ENCODE results near the gene ATP5MC3. TPM values are rescaled to one million over a fixed set of nuclear protein-coding genes. Genes with fewer than 3 reads are reported as not detected.
"Not testable (repeated sequence)": the region's sequence is repeated elsewhere in the genome, so short reads cannot be mapped to it uniquely, and the experiment has no call there.

The ATP5MC3 gene
- total RNA-seq, result 208 and 218 TPM in 2 replicates

DNA sequence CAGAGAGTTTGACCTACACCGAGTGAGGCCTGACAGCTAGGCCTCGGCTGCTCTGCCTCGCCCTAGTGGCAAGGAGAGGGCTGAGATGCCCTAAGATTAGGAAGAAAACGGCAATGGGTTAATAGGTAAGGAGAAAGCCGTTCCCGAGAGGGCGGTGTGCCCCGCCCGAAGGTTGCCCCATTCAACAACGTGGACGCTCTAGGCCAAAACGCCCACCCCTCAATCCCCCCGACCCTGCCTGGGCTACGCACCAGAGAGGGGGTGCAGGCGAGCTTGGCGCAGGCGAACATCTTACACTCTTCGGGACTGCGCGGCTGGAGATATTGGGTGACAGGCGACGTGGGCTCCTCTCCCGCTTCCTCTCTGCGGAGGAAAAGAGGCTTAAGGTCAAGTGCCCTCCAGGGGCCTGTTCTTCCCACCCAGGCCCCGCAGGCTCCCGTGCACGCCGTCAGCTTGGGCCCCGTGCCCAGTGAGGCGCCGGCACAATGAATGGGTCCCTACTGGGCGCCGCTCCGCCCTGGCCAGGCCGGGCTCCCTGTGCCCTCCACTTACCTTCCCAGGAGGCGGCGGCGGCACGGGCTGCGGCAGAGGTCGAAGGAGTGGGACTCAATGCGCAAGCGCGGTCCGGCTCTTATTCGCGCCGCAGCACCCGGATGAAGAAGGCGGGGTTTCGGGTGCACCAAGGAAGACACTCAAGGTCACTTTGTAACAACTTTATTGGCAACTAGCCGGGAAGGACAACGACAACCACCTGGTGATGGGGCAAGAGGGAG lies at the start of gene ATP5MC3:
ATP5MC3 (minus strand) TSS at position 607 of the 773 bp plus-strand sequence; CDS start at position 290, 317 bp downstream.
- intact Hi-C loops (cut with micrococcal nuclease), result loop anchor here (1.0 to 5.0 kb wide), 9 partner anchors 8 to 820 kb away; partner anchors contain the start of genes ATF2 and WIPF1

DNA sequence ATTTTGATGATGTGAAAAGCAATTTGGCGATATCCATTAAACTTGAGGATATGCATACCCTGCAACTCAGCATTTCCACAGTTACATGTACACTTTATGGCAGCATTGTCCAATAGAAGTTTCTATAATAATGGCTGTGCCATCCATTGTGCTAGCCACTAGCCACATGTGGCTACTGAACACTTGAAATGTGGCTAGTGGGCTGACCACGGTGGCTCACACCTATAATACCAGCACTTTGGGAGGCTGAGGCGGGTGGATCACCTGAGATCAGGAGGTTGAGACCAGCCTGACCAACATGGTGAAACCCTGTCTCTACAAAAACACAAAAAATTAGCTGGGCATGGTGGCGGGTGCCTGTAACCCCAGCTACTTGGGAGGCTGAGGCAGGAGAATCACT lies 47.1 kb upstream of the ATP5MC3 start:
- intact Hi-C loops (cut with micrococcal nuclease), result not testable (repeated sequence)

- intact Hi-C loops (cut with micrococcal nuclease), result no loop called here
Observed at GRCh38 chr2:175228179-175228578, 46.7 kb upstream of the ATP5MC3 start.

DNA sequence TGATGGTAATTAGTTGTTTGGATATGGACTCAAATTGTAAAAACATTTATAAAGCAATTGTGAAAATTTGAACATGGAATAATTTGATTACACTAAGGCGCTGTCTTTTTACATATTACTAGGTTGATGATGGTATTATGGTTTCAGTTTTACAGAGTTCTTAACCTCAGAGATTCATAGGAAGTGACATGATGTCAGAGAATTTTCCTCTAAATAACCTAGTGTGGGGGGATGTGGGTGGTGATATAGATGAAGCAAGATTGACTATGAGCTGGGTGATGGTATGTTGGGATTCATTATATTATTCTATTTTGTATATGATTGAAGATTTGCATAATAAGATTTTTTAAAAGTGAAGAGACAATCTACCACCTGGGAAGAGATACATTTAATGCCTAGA lies 45.9 kb upstream of the ATP5MC3 start:
- intact Hi-C loops (cut with micrococcal nuclease), result no loop called here

GRCh38 chr2:175220075-175220474 lies 38.6 kb upstream of the ATP5MC3 start:
- intact Hi-C loops (cut with micrococcal nuclease), result no loop called here

DNA sequence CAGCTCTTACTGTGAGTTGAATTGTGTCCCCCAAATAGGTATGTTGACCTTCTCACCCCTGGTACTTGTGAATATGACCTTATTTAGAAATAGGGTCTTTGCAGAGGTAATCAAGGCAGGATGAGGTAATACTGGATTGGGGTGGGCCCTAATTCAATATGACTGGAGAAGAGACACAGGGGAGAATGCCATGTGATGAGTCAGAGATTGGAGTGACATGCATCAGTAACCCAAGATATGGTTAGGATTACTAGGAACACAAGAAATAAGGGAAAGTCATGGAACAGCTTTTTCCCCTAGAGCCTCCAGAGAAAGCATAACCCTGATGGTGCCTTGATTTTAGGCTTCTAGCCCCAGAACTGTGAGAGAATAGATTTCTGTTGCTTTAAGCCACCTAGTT lies 37.0 kb upstream of the ATP5MC3 start:
- intact Hi-C loops (cut with micrococcal nuclease), result no loop called here

DNA sequence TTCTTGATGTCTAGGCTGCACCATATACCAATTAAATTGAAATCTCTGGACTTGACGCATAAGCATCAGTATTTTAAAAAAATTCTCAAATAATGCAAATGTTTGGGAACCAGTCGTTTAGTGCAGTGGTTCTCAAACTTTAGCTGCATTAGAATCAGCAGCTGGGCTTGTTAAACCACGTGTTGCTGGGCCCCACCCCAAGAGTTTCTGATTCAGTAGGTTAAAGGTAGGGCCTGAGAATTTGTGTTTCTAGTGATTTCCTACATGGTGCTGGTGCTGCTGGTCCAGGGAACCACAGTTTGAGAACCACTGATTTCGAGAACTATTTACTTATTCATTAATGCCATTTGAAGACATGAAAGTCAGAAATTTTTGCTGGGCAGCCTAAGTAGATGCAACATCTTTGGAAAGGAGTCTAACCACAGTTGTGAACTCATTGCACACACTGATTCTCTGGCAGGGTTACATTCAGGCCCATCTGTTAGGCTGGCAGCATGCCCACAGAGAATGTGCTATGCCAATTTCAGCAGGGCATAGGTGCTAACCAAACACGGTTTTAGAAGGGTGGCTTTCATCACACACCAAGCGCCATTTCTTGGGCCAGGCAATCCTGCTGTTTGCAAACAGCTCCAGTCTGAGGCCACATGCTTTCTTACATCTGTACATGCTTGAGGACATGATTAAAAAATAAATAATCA lies 26.4 kb upstream of the ATP5MC3 start:
- intact Hi-C loops (cut with micrococcal nuclease), result no loop called here

DNA sequence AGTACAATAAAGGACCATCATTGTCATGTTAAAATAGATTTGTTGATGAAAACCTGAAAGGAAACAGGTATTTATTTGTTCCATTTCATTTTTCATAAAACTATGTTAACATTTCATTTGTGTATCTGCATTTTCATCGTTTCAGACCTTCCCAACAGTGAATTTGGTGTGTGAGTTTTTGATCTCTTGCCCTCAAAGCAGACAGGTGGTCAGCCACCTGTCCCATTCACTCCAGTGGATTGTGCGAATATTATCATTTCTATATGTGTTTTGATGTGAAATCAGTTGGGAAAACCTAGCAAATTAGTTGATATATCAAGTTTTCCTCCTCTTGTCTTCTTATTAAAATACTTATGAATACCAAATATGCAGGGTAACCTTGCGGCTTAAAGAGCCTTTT lies 25.4 kb upstream of the ATP5MC3 start:
- intact Hi-C loops (cut with micrococcal nuclease), result no loop called here

DNA sequence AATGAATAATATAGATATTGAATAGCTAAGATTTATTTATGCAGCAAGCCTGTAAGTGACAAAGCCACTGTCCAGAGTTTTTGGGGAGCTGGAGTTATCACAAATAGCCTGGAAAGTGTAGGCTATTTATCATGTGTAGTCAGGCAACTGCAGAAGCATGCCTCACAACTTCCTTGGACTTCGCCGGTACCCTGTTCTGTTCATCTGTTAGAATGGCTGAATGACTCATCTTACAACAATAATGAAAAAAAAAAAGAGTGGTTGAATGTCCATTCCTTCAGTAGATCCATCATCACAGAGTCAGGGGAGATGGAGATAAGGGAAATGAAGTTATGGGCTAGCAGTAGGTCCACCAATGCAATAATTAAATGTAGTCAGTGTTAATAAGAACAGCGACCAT lies 24.0 kb upstream of the ATP5MC3 start:
- intact Hi-C loops (cut with micrococcal nuclease), result loop anchor here (2.0 kb wide), 1 partner anchor 891 kb away; no protein-coding TSS in a partner anchor

GRCh38 chr2:175203621-175204496 lies 22.3 kb upstream of the ATP5MC3 start:
- intact Hi-C loops (cut with micrococcal nuclease), result loop anchor here (1.0 to 2.0 kb wide), 3 partner anchors 78 to 893 kb away; no protein-coding TSS in a partner anchor

DNA sequence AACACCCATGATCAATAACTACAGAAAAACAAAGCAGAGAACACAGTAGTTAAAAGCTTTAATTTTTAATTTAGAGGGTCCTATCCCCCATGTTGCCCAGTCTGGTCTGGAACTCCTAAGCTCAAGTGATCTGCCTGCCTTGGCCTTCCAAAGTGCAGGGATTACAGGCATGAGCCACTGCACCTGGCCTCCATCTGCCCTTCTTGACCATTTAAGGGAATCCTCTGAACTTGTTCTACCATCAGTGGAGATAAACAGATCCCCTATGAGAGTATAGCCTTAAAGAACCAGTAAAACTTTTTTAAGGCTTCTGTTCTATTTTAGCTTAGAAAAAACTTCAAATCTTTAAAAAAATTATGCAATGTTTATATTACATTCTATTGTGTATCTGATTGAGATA lies 13.5 kb upstream of the ATP5MC3 start:
- intact Hi-C loops (cut with micrococcal nuclease), result no loop called here

DNA sequence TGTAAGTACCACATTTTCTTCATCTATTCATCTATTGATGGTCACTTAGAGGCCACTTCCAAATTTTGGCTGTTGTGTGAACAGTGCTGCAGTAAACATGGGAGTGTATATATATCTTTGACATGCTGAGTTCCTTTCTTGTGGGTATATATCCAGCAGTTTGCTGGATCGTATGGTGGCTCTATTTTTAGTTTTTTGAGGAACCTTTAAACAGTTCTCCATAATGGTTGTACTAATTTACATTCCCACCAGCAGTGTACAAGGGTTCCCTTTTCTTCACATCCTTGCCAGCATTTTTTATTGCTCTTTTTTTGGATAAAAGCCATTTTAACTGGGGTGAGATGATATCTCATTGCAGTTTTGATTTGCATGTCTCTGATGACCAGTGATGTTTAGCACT lies 7.3 kb upstream of the ATP5MC3 start:
- intact Hi-C loops (cut with micrococcal nuclease), result no loop called here

- intact Hi-C loops (cut with micrococcal nuclease), result loop anchor here (1.0 kb wide), 2 partner anchors 76 to 151 kb away; no protein-coding TSS in a partner anchor
Observed at GRCh38 chr2:175187378-175187777, 5.9 kb upstream of the ATP5MC3 start.

DNA sequence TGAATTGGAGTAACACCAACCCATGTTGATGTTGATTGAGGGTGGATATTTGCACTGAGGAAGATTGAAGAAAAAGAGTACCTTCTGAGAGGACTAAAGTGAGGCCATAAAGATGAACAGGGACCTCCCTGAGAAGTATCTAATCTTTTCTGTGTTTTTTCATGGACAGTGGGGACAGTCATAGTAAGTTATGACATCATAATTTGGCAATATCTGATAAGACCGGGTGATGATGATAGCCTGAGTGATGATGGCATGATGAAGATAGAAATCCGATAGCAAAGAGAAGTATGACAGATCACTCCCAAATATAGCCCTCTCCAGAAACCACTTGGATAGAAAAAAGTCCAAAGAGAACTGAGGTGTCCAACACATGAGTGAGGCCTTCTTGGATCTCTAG lies 2.2 kb upstream of the ATP5MC3 start:
- intact Hi-C loops (cut with micrococcal nuclease), result loop anchor here (5.0 kb wide), 4 partner anchors 431 to 691 kb away; partner anchors contain the start of gene WIPF1

- intact Hi-C loops (cut with micrococcal nuclease), result loop anchor here (1.0 to 5.0 kb wide), 9 partner anchors 9 to 819 kb away; partner anchors contain the start of genes ATF2 and WIPF1
Observed at GRCh38 chr2:175181877-175182308, 383 bp upstream of the ATP5MC3 start.

- intact Hi-C loops (cut with micrococcal nuclease), result loop anchor here (1.0 to 5.0 kb wide), 9 partner anchors 7 to 821 kb away; partner anchors contain the start of genes ATF2 and WIPF1
Observed at GRCh38 chr2:175180701-175181103, 808 bp downstream of the ATP5MC3 start.

GRCh38 chr2:175176624-175177023 lies 4.9 kb downstream of the ATP5MC3 start:
- intact Hi-C loops (cut with micrococcal nuclease), result no loop called here

DNA sequence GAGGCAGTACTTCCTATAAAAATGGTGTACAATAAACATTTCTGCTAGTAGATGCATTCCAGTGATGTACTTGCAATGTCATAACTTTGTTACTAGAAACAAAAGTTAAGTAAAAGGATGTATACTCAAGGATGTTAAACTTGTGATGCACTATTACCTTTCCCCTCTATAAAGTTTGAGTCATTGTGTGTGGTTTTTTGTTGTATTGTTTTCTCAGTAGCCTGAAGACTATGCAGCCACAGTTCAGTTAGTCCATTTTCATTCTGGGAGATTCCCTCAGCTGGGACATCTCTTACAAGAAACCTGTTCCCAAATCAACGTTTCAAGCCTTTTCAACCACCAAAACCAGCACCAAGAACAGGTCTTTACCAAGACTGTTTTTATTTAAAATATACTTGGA lies 5.6 kb downstream of the ATP5MC3 start:
- intact Hi-C loops (cut with micrococcal nuclease), result no loop called here

GRCh38 chr2:175175320-175175719 lies 6.2 kb downstream of the ATP5MC3 start:
- intact Hi-C loops (cut with micrococcal nuclease), result no loop called here

- intact Hi-C loops (cut with micrococcal nuclease), result no loop called here
Observed at GRCh38 chr2:175170659-175171304, 10.7 kb downstream of the ATP5MC3 start.
